GM18951 (cell line): ENCODE data around the gene GPX6.
"Not testable (repeated sequence)": the region's sequence is repeated elsewhere in the genome, so short reads cannot be mapped to it uniquely, and the experiment has no call there.

Source experiments
- POLR2A ChIP-seq: IDR thresholded peaks from 4 replicates; pipeline ENCODE4 v1.6.1; 2011; ENCODE audit warnings: mild to moderate bottlenecking; ENCODE audit not compliant: insufficient read length, insufficient read depth; ENCODE audit errors: extremely low read depth
- in situ Hi-C: fragments of 300-500 bp; cut with MboI; formaldehyde crosslinking; loops from one replicate; pipeline ENCODE4 v1.12.0; 2022; ENCODE audit warnings: low sequenced_read_pairs, mixed read lengths, inconsistent platforms; ENCODE audit not compliant: unreplicated experiment

Gene GPX6

DNA sequence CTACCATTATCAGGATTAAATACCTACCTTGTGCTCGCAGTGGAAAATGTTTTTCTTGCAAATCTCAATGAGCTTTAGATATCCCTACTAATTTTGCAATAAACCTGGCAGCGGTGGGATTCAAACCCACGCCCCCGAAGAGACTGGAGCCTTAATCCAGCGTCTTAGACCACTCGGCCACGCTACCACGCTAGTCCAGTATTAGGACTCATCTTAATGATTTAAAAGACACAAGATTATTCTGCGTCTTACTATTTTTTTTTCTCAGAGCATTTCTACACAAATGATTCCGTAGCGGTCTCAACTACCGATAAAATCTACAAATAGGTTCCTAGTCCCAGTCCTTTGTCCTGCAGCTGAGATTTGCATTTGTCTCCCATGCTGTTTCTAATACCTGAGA, 37.1 kb downstream of the GPX6 start:
- no peak for TF ChIP-seq POLR2A

DNA sequence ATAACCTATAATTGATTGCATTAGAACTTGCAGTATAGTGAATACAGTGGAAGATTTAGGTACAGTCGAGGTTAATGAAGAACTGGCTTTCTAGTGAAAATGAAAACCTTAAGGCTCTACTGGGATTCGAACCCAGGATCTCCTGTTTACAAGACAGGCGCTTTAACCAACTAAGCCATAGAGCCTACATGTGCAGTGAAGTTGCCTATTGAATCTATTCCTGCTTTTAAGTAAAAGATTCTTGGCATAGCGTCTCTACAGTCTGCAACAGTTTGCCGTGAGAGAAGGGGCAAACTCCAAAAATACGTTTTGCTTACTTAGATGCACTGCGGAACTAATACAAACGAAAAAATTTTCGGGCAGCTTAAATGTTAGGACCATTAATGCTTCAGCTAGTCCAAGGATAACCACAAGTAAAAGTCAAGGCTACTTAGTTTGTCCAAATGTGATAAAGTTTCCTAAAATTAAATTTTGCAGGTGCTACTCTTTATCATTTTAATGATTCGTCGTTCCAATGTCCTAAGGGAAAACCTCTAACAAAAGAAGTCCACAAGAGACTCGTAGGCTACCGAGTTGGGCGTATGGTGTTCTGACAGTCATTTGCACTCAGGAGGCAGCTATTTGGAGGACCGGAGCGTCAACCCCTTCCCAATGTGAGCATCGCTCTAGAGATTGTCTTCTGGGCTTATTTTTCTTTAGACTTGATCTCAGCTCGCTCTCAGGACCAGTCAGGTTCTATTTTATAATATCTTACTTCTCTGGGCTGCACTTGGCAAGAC, 41.0 kb downstream of the GPX6 start:
- TF ChIP-seq POLR2A: no peak
- in situ Hi-C loops: no loop called here

More for the DNA sequence above, 37.1 kb downstream of the GPX6 start:
- in situ Hi-C loops: no loop called here

DNA sequence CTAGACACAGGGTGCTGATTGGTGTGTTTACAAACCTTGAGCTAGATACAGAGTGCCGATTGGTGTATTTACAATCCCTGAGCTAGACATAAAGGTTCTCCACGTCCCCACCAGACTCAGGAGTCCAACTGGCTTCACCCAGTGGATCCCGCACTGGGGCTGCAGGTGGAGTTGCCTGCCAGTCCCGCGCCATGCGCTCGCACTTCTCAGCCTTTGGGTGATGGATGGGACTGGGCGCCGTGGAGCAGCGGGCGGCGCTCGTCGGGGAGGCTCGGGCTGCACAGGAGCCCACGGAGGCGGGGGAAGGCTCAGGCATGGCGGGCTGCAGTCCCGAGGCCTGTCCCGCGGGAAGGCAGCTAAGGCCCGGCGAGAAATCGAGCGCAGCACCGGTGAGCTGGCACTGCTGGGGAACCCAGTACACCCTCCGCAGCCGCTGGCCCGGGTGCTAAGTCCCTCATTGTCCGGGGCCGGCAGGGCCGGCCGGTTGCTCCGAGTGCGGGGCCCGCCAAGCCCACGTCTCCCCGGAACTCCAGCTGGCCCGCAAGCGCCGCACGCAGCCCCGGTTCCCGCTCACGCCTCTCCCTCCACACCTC, 46.3 kb downstream of the GPX6 start:
- in situ Hi-C loops: not testable (repeated sequence)

DNA sequence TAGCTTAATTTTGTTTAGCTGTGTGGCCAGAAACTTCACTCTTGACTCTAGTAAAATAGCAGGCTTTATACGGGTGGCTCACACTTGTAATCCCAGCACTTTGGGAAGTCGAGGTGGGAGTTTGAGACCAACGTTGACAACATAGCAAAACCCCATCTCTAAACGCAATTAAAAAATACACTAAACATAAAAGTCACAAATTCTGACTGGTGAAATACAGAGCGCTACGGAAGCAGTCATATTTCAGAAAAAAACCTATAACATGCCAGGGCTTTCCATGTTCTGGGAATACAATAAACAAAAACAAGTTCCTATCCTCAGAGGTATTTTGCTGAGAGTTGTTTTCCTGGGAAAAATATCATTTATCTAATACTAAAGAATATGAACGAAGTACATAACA, 47.5 kb downstream of the GPX6 start:
- in situ Hi-C loops: no loop called here
- TF ChIP-seq POLR2A: no peak

DNA sequence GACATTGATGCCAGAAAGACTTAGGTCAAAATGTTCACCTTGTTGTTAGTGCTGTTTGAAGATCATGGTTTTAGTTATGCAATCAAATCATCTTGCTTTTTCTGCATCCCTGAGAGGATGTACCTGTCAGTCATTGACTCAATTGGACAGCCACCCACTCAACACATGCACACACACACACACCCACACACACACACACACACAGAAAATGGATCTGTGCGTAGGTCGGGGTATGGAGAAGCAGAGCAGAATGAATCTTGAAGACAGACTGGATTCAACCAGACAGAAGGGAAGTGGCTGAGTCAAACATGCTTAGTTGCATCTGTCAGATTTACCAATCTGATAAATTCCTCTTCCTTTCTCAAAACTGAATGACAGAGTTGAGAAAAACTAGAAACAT, 53.2 kb downstream of the GPX6 start:
- TF ChIP-seq POLR2A: no peak
- in situ Hi-C loops: no loop called here

DNA sequence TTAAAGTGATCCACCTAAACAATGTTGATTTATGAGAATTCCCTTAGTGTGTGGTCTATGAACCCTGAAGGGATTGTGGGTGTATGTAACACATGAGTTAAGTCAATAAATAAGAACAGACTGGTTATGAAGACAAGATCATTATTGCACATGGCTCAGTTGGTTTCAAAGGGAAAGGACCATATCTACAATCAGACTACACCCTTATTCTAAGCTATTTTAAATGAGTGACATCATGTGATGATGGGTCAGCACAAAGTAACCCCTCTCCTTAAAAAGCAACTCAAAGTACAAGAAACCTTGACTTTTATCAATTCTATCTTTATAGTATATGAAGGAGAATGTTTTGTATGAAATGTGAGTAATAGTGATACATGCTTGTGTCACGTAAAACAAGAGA, 57.0 kb downstream of the GPX6 start:
- in situ Hi-C loops: no loop called here
- TF ChIP-seq POLR2A: no peak
